KBM-7 (cell line): ENCODE data around the gene ISLR.
"Not testable (repeated sequence)": the region's sequence is repeated elsewhere in the genome, so short reads cannot be mapped to it uniquely, and the experiment has no call there.

Experiments used
- DNase-seq: peaks from one replicate; pipeline ENCODE4 v3.0.0-alpha.2; 2015
- in situ Hi-C: fragments of 300-500 bp; cut with MboI; formaldehyde crosslinking; loops from 2 replicates; pipeline ENCODE4 v1.14.3; 2020; ENCODE audit warnings: low sequenced_read_pairs, low pct_unique_long_range_greater_than_20kb, mixed read lengths

Gene ISLR

DNA sequence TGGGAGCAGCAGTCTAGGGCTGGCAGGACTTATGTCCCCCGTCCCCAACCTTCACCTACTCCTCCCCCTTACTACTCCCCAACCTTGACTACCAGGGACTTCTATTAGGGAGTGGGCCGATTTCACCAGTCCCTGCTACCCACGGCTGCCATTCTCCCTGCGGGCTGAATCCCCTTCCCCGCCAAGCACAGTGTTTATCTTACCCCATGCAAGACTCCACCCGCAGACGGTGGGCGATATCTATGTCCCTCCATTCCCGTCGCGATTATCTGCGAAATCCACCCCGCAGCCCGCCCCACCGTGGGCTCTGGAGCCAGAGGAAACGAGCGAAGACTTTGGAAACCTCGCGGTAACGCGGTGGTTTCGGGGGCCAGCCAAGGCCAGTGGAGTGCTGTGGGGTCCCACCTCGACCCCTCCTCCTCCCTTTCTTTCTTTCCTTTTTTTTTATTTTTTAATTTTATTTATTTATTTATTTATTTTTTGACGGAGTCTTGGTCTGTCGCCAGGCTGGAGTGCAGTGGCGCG is 38.4 kb upstream of the ISLR start:
- in situ Hi-C loops, result loop anchor here (25.0 kb wide), 2 partner anchors 177 to 1448 kb away; partner anchors contain the start of genes BBS4 and HIGD2B
- no peak for DNase-seq

DNA sequence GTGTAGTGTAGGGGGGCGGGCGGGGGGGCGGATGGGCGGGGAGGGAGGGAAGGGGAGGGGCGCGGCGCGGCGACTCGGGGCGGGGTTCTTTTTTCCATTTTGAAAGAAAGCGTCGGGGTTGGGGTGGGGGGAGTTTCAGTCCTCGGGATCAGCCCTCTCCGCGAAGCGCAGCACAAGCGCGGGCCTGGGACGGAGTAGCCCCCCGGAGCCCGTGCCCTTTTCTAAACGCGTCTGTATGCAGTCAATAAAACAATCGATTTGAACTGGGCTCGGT is 37.0 kb upstream of the ISLR start:
- no peak for DNase-seq
- in situ Hi-C loops, result loop anchor here (25.0 kb wide), 2 partner anchors 176 to 1449 kb away; partner anchors contain the start of genes BBS4 and HIGD2B

DNA sequence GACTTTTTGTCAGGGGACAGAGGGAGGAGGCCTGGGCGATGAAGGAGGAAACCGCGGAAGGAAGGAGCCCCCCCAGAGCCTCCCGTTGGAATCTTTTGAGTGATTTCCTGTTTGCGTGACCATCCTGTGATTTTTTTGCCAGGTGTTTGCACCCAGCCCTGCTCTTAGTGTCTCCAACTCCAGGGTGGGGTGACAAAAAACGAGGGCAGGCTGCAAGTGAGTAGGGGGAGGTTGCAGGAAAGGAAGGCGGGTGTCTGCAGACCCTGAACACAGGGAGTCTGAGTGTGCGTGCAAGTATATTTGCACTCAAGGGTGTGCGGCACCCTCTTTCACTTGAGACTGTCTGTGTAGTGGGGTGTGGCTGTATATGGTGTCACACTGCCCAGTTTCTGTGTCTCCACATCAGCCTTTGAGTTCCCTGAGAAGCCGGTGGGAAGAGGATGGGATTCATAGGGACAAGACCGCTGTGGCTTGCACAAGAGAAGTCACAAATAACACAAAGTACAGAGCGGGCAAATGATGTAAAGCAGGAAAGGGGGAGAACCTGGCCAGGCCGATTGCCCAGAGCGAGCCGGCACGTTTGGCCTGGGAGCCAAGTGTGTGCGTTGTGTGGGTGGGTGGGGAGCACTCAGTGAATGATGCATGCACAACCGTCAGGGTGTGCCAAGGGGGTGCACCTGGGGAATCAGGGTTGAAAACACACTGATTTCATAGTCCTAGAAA is 36.5 kb upstream of the ISLR start:
- in situ Hi-C loops, result loop anchor here (25.0 kb wide), 2 partner anchors 175 to 1450 kb away; partner anchors contain the start of genes BBS4 and HIGD2B
- peak; percentile 60 for DNase-seq

DNA sequence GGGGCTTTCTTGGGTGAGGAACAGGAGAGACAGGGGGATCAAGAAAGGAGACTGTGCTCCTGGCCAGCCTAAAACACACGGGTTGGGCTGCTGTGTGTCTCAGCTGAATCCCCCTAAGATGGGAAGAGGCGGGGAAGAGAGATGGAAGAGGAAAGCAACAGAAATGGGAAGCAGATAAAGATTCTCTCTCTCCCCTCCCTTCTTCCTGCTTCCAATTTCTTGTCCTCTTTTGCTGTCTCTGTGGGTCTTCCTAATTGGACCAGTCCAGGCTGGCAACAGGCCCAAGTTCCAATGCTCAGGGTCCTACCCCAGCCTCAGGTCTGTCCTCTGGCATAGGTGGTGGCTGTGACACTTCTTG is 36.0 kb upstream of the ISLR start:
- DNase-seq, result no peak

DNA sequence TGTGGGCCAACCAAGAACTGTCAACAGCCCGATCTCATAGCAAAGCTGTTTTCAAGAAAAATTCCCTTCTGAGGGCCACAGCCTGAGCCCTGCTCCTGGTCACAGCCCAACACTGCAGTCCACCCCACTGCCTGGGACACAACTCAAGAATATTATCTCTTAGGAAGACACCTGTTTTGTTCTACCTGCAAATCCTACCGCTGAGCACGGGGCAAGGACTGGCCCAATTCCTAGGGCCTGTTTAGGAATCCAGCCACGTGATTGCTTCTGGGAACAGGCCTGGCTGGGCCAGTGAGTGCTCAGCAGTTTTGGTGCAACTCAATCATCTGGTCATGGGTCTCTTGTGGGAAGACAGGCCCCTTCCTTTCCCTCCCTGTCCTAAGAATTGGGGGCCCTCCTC is 34.9 kb upstream of the ISLR start:
- in situ Hi-C loops, result loop anchor here (25.0 kb wide), 2 partner anchors 174 to 1451 kb away; partner anchors contain the start of genes BBS4 and HIGD2B
- no peak for DNase-seq

More for the DNA sequence above, 36.0 kb upstream of the ISLR start:
- in situ Hi-C loops, result loop anchor here (25.0 kb wide), 2 partner anchors 175 to 1450 kb away; partner anchors contain the start of genes BBS4 and HIGD2B

DNA sequence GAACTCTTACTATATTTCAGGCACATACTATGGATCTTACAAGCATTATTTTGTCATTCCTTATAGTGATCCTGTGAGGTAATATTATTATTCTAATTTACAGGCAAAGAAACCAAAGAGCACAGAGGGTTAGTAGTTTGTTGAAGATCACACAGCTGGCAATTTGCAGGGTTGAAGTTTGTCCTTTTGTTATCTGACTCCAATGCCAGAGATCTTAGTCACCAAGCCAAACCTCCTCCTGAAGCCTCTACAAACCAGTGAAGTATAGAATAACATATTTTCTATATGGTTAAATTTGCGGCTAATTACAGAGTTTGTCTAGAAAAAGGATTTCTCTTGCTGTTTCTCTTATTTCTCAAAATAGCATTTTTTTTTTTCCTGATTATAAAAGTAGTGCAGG is 31.9 kb upstream of the ISLR start:
- DNase-seq, result no peak
- in situ Hi-C loops, result loop anchor here (25.0 kb wide), 2 partner anchors 171 to 1454 kb away; partner anchors contain the start of genes BBS4 and HIGD2B

DNA sequence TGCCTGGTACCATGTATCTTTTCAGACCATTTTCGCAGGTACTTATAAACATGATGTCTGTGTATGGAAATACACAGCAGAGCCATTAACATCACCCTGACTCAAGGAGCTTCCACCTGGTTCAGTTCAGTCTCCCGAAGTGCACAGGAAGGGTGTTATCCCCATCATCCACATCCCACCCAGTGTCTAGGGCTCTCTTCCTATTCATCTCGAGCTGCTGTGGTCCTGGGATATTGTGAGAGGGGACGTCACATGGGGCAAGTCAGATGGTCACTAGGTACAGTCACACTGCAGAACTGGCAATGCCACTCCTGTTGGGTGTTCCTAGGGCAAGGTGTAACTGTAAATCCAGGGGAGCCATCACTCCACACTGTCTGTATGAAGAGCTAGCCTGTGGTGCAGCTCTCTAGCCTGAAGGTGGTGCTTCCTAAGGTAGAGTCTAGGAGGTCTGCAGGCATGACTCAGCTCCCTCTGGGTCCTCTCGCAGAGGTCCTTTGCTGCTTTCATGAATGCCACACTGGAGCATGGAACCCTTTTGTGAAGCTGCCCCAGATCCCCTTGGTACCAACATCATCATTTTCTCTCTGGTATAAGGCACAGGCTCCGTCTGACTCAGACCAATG is 29.2 kb upstream of the ISLR start:
- in situ Hi-C loops, result loop anchor here (25.0 kb wide), 2 partner anchors 168 to 1457 kb away; partner anchors contain the start of genes BBS4 and HIGD2B
- no peak for DNase-seq

DNA sequence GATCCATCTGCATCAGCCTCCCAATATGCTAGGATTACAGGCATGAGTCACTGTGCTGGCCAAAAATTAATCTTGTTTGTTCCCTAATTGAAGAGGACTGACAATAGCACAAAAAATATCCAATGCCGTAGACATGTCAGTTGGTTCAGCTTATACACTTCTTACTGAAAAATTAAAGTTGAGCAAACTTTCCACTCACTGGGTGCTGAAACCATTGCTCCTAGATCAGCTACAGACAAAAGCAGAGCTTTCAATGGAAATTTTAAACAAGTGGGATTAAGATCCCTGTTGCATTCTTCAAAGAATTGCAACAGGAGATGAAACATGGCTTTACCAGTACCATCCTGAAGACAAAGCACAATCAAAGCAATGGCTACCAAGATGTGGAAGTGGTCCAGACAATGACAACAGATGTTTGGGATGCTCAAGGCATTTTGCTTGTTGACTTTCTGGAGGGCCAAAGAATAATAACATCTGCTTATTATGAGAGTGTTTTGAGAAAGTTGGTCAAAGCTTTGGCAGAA is 27.2 kb upstream of the ISLR start:
- no peak for DNase-seq
- in situ Hi-C loops, result loop anchor here (25.0 kb wide), 2 partner anchors 166 to 1459 kb away; partner anchors contain the start of genes BBS4 and HIGD2B

DNA sequence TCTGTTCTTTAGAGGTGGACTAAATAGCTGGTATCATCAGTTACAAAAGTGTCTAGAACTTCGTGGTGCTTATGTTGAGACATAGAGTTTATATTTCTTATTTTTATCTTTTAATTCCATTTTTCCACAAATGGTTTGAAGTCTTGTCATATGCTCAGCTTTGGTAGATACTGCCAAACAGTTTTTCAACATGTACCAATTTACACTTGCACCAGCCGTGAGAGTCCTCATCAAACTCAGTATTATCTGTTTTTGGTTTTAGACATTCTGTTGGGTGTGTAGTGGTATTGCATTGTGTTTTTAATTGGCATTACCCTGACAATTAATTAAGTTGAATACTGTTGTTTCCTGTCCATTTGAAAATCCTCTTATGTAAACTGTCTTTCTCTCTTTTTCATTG is 26.5 kb upstream of the ISLR start:
- in situ Hi-C loops, result loop anchor here (25.0 kb wide), 2 partner anchors 165 to 1460 kb away; partner anchors contain the start of genes BBS4 and HIGD2B
- no peak for DNase-seq

DNA sequence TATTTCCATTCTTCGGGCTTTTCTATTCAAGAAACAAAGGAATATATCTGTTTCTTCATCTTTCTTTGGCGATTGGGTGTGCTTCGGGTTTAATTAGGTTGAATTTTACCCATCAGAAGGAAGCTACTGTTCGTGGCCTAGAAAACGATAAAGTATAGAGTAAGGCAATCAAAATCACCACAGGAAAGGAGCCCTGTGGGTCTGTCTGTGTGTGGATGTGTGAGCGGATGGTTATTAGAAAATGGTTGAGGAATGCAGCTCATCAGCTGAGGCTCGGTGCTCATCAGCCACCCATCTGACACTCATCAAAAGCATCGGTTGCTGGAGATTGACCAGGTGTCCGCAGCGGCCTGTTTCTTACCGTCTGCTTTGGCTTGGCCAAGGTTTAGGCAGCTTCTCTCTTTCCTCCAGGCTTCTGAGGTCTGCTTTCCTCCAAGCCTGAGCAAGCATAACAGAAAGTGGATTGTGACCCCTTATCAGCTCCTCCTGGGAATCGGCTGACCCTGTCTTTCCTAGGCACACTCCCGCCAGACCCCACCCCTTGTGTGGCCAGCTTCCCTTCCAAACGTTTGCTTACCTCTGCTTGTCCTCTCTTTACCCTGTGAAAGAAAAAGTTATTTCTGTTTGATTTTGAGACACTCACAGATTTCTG is 17.6 kb upstream of the ISLR start:
- in situ Hi-C loops, result no loop called here
- DNase-seq, result no peak

DNA sequence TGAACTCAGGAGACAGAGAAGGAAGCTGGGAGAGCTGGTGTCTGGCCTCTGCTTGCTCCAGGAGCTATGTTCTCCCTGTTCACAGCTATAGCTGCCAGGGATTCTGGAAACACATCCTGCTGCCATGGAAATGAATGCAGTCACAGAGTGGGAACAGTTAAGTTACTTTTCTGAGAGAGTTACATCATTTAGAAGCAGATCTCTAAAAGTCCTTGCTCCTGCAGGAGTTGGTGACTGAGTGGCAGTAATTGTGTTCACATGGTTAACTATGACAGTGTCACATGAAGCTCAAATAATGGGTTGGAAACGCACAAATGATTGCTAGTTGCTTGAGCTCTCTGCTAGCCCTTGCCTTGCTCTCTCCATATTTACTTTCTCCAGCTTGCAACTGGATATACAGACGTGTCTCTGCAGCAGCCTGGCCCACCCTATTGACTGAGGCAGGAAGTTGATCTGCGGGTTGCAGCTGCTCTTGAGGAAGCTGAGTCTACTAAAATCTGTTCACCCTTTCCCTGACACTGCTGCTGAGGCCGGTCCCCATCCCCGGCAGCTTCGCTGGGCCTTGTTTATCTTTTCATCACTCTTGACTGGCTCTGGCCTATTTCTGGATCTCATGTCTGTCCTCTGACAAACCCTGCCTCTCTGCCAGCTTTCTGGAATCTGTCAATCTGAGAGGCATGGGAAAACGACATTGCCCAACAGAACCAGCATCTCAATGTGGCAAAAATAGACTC is 16.7 kb upstream of the ISLR start:
- no peak for DNase-seq
- in situ Hi-C loops, result no loop called here

DNA sequence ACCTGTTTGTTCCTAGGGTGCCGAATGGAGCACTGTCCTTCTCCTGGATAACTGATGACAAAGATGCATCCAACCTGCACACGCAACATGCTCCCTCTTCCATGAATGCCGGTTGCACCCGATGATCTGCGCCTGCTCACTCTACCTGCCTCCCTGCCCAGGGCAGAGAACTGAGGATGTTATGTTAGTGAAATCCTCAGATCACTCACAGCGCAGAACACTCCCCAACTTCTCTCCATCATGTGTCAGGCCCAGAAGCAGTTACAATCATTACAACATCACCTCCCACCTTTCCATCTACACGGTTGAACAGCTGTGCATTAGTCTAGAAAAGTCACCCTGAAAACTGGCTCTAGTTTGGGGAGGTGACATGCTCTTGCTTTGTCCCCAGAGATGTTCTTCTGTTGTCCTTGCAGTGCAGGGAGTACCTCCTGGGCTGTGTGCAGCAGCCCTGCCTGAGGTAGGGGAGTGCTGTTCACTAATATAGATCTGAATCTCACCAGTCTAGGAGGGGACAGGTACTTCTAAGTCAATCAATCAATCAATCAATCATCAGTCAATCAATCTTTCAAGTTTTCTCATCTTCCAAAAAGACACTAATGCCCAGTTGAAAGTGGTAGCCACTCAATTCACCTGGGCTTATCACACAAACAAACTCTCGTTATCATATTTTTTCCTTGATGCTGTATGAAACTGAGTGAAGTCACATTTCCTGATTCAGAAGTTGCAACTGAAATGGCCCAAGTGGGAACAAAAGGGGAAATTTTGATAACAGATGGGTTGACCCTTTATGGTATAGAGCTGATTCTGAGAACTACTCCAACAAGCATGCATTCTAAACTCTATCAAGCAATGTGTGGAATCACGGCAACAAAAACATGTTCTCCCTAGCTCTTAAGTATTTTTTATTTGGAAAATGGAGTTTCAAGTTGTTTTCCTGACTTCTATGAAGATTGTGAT is 15.4 kb upstream of the ISLR start:
- no peak for DNase-seq
- in situ Hi-C loops, result no loop called here

DNA sequence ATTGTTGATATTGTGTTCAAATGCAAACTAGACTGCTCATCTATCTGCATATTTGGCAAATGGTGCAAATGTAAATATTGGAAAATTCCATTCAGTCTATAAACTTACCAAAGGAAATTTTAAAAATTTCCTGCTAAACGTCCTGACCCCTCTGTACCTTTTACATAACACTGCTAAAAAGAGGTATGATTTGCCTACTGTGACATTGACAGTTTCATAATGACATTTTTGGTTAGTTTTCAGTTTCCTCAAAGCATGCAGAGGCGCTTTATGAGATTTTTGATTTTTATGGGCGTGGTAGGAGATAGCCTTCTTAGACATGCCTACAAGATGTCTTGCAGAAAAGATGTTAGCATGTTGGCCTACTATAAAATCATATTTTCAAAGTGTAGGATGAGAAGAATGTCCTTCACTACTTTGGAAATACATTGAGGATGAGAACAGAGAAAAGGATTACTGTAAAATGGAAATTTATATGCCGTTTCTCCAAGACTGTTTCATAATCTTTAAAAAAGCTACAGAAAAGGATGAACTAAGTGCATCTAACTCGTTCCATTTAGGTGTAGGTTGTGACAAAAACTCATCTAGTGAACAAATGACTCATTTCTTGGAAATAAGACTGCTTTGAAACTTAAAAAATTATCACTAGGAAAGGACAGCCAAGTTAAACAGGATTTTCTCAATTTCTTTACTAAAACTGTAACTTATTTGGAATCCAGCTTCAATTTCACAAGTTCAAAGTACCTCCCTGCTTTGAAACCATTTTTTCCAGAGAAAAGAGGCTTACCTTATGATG is 14.5 kb upstream of the ISLR start:
- no peak for DNase-seq
- in situ Hi-C loops, result no loop called here

DNA sequence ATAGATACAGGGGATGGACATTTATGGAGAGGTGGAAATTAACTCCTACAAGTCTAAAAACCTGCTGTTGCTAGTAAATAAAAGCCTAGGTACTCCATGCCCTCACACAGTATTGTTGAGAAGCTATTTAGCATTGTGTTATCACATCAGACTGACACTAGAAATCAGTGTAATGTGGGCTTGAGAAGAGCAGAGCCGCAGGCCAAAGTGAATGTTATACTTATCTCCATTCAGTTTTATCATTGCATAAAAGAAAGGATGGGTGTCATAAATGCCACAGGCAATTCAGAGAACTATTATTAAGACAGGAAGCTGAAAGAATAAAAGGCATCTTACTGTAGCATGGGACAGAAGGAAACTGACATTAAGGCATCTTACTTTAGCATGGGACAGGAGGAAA is 13.7 kb upstream of the ISLR start:
- in situ Hi-C loops, result no loop called here
- no peak for DNase-seq

DNA sequence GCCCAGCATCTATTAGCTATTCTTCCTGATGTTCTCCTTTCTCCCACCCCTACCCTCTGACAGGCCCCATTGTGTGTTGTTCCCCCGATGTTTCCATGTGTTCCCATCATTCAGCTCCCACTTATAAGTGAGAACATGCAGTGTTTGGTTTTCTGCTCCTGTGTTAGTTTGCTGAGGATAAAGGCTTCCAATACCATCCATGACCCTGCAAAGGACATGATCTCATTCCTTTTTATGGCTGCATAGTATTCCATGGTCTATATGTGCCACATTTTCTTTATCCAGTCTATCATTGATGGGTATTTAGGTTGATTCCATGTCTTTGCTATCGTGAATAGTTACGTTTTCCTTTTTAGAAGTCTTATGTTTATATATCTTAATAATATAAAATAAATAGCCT is 13.1 kb upstream of the ISLR start:
- in situ Hi-C loops, DNase-seq: not testable (repeated sequence)

DNA sequence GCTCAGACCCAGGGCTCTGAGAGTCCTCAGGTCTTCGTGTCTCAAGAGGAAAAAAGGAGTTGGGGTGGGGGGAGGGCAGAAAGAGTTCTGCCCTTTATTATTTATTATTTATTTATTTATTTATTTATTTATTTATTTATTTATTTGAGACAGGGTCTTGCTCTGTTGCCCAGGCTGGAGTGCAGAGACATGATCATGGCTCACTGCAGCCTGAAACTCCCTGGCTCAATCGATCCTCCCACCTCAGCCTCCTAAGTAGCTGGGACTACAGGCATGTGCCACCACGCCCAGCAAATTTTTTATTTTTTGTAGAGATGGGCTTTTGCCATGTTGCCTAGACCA is 11.3 kb upstream of the ISLR start:
- DNase-seq, in situ Hi-C loops: not testable (repeated sequence)

DNA sequence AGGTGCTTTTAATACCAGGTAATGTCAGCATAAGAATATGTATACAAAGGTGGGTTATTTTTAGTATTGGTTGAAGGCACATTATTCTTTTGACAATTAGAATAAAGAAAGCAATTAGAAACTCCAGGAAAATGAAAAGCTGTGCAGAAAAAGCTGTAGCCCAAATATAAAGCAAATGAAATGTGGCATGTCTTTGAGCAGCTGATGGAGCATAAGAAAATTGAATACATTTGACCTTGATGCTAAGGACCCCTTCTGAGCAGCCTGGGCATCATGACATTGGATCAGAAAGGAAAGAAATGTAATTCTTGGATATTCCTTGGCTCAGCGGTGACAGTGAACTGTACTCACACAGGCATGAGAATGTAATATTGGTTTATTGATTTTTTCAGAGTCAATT is 8.0 kb upstream of the ISLR start:
- no peak for DNase-seq
- in situ Hi-C loops, result no loop called here
